Stimulated activated CD4-positive, alpha-beta T cell treated with anti-CD3 and anti-CD28 coated beads, TNF-alpha, amount 100 ng/mL, for 4 hours (primary cell): ENCODE results near the gene PTPN12.

Experiments used
- DNase-seq, 3 experiments: peaks; one replicate each; pipeline ENCODE4 v3.0.0-alpha.2; 2020; ENCODE audit warnings: low read depth in 3 of 3

Gene PTPN12

DNA sequence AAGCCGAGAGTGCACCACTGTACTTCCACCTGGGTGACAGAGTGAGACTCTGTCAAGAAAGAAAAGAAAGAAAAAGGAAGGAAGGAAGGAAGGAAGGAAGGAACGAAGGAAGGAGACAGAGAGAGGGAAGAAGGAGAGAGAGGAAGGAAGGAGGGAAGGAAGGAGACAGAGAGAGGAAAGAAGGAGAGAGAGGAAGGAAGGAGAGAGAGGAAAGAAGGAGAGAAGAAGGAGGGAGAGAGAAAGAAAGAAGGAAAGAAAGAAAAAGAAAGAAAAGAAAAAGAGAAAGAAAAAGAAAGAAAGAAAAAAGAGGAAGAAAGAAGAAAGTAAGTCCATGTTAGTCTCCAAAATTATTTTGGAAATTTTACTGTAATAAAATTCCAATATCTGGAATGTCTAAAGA lies 125.8 kb downstream of the PTPN12 start:
- DNase-seq = no peak

- DNase-seq = no peak
Measured at GRCh38 chr7:77664715-77665114, 127.6 kb downstream of the PTPN12 start.

DNA sequence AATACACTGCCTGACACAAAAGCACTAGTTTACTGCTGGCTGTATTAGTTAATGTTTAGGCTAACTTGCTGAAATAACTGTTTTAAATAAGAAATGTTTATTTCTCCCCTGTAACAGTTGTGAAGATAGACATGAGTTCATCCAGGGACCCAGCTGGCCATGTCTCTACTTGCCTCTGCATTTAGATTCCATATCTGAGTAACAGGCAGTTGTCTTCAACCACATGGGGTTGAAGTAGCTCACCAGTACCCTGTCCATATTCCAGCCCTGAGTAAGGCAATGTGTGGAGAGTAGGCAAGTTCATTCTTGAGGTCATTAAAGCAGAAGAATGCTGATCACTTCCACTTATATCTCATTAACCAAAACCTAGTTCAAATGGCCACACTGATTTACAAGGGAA lies 128.1 kb downstream of the PTPN12 start:
- DNase-seq = no peak

- no peak for DNase-seq
Measured at GRCh38 chr7:77667459-77668086, 130.5 kb downstream of the PTPN12 start.

DNA sequence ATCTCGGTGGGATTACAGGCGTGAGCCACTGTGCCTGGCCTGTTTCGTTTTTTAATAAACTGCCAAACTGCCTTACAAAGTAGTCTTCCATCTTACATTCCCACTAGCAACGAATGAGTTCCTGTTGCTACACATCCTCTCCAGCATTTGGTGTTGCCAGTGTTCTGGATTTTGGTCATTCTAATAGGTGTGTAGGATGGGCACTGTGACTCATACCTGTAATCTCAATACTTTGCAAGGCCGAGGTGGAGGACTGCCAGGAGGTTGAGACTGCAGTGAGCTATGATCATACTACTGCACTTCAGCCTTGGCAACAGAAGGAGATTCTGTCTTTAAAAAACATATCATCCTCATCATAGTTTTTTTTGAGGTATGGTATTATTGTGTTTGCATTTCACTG lies 137.8 kb downstream of the PTPN12 start:
- no peak for DNase-seq

GRCh38 chr7:77679608-77680007 lies 142.5 kb downstream of the PTPN12 start:
- no peak for DNase-seq

GRCh38 chr7:77680266-77680665 lies 143.2 kb downstream of the PTPN12 start:
- no peak for DNase-seq

DNA sequence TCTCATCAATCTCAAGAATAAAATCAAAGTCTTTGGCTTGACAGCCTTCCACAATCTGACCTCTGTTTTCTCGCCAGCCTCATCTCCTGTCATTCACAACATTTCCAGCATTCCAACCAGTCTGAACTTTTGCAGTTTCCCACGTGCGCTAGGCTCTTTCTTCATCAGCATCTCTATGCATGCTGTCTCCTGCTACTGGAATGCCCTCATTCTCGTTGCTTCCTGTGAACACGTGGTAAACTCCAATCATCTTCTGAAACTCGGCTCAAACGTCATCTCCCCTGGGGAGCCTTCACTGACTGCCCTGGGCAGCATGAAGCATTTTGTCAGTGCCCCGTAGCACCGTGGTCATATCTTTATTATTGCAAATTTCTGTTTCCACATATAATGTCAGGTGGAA lies 146.9 kb downstream of the PTPN12 start:
- DNase-seq = no peak

DNA sequence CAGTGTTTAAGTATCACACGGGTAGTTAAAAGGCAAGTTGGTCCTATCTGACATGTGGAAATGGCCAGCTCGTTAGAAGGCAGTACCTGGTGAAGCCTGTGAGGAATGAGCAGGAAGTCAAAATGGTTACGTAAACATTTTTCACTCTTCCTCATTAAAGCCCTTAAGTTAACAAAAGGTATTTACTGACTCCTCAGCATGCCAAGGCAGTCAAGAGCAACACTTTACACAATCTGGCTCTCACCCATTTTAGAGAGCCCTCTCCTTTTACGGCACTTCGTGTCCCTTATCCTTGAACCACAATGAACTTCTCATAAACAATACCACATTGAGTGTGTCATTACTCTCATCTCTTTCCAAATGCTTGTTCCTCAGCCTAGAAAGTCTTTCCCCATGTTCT lies 148.1 kb downstream of the PTPN12 start:
- DNase-seq = no peak

- no peak for DNase-seq
Measured at GRCh38 chr7:77687100-77687746, 150.1 kb downstream of the PTPN12 start.

DNA sequence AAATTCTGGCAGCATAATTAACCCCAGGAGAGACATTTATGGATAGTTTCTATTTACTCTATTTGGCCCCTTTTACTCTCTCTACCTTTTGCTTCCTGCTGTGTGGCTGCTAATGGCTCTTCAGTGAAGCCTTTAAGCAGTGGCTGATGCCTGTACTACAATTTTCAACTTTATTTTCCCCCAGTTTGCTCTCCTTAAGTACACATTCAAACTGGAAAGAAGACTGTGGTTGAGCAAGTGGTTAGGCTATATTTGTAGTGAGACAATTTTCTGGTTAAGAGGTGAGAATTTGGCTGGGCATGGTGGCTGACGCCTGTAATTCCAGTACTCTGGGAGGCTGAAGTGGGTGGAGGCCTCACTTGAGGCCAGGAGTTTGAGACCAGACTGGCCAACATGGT lies 150.7 kb downstream of the PTPN12 start:
- no peak for DNase-seq
